Erythroblast (primary cell): ENCODE measurements around the gene LEFTY1.

Source experiments
- DNase-seq, 2 experiments: peaks; one replicate each; lab custom pipeline; 2025; lab: John Stamatoyannopoulos, UW
- GATA1 ChIP-seq: IDR thresholded peaks from 2 replicates; pipeline ENCODE4 v1.6.1; 2011; ENCODE audit warnings: low read depth, mild to moderate bottlenecking, control low read depth, low read length, moderate library complexity
- POLR2A ChIP-seq: IDR thresholded peaks from 2 replicates; pipeline ENCODE4 v1.6.1; 2011; ENCODE audit warnings: mild to moderate bottlenecking, low read length

Gene LEFTY1

DNA sequence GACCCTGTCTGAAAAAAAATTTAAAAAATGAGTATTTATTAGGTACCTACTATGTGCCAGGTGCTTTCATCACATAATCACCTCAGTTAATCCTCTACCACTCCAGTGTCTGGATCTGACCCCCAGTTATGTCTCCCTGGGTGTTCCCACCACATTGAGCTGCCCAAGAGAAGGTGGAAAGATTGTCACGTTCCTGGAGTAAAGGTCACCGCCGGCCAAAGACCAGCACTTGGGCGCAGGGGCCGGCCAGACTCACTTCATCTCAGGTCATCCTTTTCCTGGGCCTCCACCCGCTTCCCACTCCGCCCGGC, 34.4 kb upstream of the LEFTY1 start:
- no peak for DNase-seq
- TF ChIP-seq GATA1 (no peak), POLR2A (no peak)

DNA sequence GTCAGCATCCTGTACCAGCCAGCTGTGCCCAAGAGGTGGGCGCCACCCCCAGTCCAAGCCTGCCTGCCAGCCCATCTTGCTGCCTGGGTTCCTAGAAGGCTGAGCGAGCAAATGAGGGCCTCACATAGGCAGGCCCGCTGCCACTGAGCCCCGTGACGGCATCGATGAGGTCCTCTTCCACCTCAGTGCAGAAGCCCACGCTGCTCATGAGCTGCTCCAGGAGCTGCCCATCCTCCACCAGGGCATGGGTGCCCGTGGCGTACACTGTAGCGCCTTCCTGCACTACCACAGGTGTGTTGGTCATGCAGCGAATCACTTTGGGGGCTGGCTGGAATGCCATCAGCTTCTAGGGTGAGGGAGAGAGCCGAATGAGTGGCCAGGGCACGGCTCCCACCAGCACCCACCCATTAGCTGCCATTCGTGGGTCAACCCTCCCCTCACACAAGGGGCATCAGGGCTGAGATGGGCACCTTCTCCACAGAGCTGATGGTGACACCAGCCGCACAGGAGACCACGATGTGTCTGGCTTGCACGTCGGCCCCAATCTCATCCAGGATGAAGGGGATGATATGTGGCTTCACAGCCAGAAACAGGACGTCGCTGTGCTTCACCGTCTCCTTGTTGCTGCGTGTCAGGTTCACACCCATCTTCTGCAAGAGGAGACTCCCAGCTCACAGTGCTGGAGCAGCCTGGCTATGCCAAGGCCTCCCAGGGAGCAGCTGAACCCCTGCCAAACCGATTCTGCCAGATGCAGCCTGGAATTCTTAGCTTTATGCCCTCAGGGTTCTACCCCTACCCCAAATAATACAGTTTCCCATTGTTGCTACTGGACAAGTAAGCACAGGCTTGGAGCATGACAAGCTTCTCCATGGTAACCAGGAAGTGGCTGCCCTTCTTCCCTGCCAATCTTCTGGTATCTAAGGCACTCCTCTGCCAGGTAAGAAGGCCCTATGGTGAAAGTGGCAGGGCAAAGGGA, 33.1 kb upstream of the LEFTY1 start:
- DNase-seq: no peak

DNA sequence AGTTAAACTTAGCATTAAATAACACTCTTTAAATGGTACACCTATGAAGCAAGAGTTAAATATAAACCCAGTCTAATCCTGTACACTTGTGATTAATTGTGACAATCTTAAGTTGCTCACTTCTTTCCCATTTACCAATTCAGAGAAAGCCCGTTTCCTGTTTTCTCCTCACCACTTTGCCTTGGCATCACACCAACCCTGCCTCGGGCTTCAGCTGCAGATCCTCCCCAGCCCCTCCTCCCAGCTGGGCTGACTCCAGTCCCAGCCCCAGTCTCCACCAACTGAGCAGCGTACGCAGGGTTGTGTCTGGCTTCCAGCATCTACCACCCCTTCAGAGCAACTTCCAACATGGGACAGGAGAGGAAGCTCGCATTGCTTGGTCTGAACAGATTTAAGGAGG, 31.0 kb upstream of the LEFTY1 start:
- DNase-seq: no peak
- no peak for TF ChIP-seq POLR2A
- no peak for TF ChIP-seq GATA1

More for the DNA sequence above, 33.1 kb upstream of the LEFTY1 start:
- TF ChIP-seq GATA1 (no peak), POLR2A (no peak)

DNA sequence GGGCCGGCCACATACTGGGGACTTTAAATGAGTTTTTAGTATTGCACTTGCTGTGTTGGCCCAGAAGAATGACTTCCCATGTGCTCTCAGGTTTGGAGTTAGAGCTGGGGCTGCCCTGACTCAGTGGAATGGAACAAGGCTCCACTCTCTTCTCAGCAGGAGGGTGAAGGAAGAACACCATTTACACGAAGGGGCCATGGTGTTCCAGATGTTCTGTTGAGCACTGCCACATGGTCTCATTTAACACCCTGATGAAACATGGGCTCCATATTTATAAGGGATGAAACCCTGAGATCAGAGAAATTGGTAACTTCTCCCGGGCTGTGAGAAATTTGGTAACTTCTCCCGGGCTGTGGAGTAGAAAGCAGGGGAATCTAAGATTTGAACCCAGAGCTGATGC, 29.3 kb upstream of the LEFTY1 start:
- TF ChIP-seq POLR2A (no peak), GATA1 (no peak)
- no peak for DNase-seq

DNA sequence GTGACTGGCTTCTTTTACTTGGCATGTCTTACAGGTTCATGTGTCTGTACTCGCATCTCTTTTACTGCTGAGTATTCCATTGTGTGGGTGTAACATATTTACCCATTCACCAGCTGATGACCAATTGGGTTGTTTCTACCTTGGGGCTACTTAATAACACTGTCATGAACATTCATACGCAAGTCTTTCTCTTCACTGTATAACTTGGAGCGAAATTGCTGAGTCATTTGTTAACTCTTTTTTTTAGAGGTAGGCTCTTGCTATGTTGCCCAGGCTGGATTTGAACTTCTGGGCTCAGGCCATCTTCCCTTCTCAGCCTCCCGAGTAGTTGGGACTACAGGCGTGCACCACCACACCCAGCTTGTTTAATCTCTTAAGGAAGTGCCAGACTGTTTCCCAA, 28.6 kb upstream of the LEFTY1 start:
- DNase-seq: peak; percentile 31 to 32
- no peak for TF ChIP-seq GATA1
- no peak for TF ChIP-seq POLR2A

DNA sequence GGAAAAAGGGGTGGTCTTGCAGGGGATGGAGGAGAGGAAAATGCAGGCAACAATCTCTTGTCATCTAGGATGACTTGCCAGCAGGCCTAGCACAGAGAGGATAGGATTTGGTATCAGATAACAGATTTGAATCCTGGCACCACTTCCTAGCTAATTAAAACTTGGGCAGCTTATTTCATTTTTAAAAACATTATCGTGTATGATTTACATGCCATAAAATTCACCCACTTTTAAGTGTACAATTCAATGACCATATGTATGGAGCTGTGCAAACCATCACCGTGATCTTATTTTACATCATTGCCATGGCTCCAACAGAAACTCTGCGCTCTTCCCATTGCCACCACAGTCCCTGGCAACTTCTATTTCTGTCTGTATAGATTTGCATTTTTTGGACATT, 28.2 kb upstream of the LEFTY1 start:
- no peak for DNase-seq
- TF ChIP-seq GATA1 (no peak), POLR2A (no peak)

DNA sequence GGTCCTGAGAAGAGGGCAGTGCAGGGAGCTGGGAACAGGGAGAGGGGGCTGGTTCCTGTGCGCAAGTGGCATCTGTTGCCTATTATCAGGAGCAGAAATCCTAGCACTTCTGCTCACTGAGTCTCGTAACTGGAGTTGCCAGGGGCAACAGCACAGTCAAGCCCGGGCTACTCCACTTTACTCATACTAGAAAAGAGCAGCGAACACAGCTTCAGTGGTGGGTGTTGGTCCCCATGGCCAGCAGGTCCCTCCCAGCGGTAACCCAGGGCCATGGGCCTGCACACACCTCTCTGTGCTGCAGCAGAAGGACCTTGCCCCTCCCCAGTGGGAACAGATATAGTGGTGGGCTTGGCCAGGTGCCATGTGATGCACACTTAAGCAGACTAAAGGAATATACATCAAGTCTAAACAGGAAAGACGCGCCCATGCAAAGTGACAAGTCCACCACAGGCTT, 26.6 kb upstream of the LEFTY1 start:
- TF ChIP-seq GATA1 (no peak), POLR2A (no peak)
- no peak for DNase-seq

DNA sequence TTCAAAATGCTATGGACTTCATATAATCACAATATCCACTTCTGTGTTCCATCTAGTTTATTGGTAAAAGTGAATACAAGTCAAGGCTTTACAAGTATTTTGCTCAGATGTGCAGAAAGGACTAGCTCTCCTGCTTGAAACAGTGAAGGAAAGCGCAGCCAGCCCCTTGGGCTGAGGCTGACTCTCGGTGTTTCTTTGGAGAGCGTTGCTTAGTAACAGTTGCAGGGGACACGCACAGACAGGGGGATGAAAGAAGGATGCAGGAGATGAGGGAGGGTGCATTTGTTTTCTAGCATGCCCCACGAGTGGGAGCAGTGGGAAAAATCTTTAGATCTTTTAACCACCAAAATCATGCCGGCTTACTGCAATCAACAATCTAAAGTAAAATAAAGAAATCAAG, 26.0 kb upstream of the LEFTY1 start:
- no peak for DNase-seq
- no peak for TF ChIP-seq POLR2A
- no peak for TF ChIP-seq GATA1

DNA sequence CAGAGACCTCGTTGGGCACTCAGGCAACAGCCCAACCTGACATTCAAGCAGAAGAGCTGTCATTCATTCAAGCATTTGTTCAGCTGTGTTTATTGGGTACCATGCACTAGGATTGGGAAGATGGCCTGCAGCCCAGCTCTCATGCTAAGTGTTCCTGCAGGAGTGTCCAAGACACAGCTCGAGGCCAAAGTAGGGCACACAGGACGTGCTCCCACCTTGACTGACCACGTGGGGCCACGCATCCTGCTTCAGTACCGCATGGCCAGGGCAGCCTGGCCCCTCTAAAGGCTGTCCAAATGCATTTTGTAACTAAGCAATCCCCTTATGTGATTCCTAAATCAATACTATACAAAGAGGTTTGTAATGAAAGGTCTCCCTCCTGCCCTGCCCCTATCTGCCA, 25.4 kb upstream of the LEFTY1 start:
- no peak for DNase-seq
- TF ChIP-seq GATA1 (no peak), POLR2A (no peak)

DNA sequence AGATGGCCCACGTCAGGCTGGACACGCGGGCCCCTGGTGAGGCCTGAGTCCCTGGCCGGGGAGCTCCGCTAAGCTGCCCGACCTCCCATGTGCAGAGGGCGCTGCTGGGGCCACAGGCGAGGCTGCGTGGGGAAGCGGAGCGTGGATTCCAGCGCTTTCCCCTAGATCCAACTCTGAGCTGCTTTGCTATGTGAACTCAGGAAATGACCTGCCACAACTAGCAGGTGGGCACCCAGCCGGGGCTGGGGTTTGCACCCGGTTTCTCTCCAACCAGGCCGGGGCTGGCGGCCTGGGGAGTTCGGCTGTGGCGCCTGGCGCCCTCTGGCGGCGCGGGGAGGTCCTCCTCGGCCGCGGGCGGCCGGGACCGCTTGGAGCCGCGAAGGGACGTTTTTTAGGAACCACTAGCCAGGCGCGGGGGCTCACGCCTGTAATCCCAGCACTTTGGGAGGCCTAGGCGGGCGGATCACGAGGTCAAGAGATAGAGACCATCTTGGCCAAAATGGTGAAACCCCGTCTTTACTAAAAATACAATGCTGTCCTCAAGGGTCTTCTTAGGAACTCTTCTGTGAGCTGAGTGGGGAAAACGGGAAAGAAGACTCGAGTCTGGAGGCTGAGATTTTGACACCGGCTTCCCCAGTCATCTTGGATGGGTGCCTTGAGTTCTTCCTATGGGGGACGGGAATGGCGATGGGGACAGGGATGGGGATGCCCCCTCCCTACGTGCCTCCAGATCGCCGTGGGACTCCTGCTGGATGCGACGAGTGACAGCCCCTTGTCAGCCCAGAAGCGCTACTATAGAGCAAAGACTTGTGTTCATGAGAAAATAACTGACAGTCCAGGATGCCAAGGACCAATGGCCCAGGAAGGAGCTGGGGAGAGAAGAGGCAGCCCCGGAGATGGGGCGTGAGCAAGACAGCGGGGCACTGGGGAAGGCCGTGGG, 22.5 kb upstream of the LEFTY1 start:
- no peak for TF ChIP-seq POLR2A
- TF ChIP-seq GATA1: no peak
- peak; percentile 70 to 85 for DNase-seq

DNA sequence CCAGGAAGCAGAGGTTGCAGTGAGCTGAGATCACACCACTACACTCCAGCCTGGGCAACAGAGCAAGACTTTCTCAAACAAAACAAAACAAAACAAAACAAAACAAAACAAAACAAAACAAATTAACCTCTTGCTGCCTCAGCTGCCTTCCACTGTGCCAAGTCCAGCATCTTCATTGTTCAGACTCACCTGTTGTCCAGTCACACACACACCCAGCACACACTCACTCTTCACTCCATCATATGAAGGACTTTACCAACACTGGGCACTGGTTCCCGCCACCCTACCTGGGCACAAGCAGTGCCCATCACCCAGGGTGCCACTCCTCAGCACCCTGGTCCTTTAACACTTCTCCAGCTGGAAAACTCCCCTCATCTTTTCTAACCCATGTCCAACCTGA, 20.5 kb upstream of the LEFTY1 start:
- no peak for TF ChIP-seq GATA1
- no peak for TF ChIP-seq POLR2A
- no peak for DNase-seq

DNA sequence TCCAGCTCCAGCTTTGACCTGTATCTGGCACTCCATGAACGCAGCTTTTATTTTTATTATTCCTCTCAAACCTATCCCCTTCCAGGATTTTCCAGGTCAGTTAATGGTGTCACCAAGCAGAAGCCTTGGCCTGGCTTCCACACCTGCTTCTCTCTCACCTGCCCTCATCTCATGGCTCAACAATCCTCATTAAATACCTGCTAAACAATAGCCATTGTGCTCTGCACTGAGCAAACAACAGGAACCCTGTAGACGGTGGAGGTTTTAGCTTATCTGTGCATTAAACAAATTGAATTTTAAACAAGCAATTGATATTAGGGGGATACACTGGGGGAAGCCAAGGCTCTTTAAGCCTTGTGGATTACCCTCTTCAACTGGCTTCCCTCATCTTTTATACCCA, 19.8 kb upstream of the LEFTY1 start:
- TF ChIP-seq POLR2A (no peak), GATA1 (no peak)
- no peak for DNase-seq

DNA sequence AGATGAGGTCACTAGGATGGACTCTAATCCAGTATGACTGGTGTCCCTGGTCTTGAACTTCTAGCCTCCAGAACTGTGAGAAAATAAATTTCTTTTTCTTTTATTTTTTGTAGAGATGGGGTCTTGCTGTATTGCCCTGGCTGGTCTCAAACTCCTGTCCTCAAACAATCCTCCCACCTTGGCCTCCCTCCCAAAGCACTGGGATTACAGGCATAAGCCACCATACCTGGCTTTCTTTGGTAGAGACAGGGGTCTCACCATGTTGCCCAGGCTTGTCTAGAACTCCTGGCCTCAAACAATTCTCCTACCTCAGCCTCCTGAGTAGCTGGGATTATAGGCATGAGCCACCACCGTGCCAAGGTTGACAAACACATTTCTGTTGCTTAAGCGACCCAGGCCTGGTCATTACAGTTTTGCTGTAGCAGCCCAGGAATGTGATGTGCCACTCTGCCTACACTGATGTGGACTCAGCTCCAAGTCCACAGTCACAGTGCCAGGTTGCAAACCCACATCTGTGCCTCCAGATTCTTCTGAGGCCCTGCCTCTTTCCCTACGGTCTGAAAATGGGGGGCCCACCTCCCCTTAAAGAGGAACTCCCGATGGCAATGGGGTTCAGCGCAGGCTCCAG, 19.2 kb upstream of the LEFTY1 start:
- DNase-seq: no peak
- TF ChIP-seq POLR2A: no peak
- no peak for TF ChIP-seq GATA1
